Measurements from ENCODE around the gene METTL5. TPM values are rescaled to one million over a fixed set of nuclear protein-coding genes. Genes with fewer than 3 reads are reported as not detected.
"Not testable (repeated sequence)": the region's sequence is repeated elsewhere in the genome, so short reads cannot be mapped to it uniquely, and the experiment has no call there.

METTL5 gene
- total RNA-seq, 2 experiments from 2014 or later = 89.7 to 102 TPM

DNA sequence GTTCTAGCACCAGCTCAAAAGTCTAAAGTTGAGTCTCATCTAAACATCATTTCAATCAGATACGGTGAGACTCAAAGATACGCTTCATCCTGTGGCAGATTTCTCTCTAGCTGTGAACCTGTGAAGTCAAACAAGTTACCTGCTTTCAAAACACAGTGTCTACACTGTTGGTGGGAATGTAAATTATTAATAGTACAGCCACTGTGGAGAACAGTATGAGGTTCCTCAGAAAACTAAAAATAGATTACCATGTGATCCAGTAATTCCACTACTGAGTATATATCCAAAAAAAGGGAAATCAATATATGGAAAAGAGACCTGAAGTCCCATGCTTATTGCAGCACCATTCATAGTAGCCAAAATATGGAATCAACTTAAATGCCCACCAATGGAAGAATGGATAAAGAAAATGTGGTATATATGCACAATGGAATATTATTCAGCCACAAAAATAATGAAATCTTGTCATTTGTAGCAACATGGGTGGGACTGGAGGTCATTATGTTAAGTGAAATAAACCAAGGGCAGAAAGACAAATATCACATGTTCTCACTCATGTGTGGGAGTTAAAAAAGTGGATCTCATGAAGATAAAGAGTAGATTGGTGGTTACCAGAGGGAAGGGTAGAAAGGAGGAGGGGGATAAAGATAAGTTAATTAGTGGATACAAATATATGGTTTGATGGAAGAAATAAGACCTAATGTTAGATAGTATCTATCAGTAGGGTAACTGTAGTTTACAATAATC lies 14.2 kb upstream of the METTL5 start:
- CTCF ChIA-PET = no interaction called here

DNA sequence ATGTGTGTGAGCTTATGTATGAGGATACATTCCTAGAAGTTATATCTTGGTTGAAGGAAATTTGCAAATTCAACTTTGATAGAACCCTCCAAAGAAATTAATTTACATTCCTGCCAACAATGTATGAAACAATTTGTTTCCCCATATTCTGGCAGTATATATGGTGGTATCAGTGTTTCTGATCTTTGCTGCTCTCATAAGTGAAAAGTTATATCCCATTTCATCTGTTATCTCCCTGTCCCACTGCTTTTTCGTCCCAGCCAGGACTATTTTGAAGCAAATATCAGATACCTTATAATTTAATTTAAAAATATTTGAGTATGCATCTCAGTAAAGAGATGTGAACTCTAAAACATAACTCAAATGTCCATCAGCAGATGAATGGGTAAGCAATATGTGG lies 9.7 kb upstream of the METTL5 start:
- POLR2A ChIA-PET = no interaction called here
- CTCF ChIA-PET = interaction anchor here (1.4 kb wide), 1 partner anchor 10 kb away, joined by 3 read pairs; the partner anchor contains the start of gene METTL5

More for the DNA sequence above, 14.2 kb upstream of the METTL5 start:
- POLR2A ChIA-PET = no interaction called here

DNA sequence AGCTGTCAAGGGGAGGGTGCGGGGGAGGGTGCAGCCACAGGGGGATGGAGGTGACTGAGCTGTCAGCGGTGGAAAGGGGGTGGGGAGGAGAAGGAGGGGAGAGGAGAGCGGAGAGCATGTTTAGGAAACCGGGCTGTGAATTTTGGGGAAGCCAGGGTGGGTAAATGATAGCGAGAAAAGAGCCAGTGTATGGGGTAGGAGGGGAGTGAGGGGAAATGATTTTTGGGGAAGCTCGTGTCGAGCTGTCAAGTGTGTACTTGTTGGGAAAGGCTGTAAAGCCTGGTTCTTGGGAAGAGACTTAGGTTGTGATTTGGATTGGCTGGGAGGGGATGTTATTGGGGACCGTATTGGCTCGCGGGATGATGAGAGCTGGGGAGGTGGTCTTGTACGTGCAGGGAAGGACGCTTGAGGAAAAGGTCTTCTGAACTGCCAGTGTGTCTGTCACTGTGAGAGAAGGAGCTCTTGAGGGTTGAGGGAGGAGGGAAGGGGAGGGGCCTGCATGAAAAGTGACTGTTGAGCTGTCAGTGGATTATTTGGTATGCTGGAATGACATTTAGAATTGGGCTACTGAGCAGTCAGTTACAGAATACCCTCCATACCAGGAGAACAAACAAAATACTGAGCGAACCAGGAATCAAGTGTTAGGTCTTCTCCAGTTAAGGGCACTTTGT lies 3.6 kb upstream of the METTL5 start:
- ChIA-PET POLR2A (interaction anchor here (0.5 to 2.3 kb wide), 6 partner anchors 17 to 243 kb away, joined by 3 to 7 read pairs (median 3); partner anchors contain the start of gene SSB), CTCF (interaction anchor here (1.2 to 2.1 kb wide), 4 partner anchors 12 to 100 kb away, joined by 3 to 8 read pairs (median 4); partner anchors contain the start of gene SSB)

DNA sequence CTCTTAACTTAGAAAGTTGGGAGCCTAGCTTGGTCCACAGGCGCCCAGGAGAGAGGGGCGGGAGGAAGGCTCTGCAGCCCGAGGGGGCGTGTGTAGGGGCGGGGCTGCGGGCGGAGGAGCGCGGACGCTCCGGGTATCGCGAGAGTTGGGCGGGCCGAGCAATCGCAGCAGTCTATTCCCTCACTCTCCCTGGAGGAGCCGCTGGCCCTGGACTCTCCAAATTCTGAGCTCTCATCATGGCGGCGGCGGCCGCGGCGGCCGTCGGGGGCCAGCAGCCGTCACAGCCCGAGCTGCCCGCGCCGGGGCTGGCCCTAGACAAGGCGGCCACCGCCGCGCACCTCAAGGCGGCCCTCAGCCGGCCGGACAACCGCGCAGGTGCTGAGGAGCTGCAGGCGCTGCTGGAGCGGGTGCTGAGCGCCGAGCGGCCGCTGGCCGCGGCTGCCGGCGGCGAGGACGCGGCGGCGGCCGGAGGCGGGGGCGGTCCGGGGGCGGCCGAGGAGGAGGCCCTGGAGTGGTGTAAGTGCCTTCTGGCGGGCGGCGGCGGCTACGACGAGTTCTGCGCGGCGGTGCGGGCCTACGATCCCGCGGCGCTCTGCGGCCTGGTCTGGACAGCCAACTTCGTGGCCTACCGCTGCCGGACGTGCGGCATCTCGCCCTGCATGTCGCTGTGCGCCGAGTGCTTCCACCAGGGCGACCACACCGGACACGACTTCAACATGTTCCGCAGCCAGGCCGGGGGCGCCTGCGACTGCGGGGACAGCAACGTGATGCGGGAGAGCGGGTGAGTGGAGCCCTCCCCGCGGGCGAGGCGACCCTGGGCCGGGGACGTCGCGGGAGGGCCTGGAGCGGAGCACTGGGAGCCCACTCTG lies 2.8 kb upstream of the METTL5 start, which contains the start of gene UBR3:
Gene UBR3, plus strand, starts transcription at position 183 of the 869 bp plus-strand sequence. Its CDS starts 54 bp downstream, at position 237.
- CTCF ChIA-PET = interaction anchor here (1.2 to 2.1 kb wide), 4 partner anchors 12 to 101 kb away, joined by 3 to 8 read pairs (median 5); partner anchors contain the start of gene SSB
- POLR2A ChIA-PET = interaction anchor here (0.5 to 2.3 kb wide), 6 partner anchors 18 to 242 kb away, joined by 3 to 7 read pairs (median 3); partner anchors contain the start of gene SSB

DNA sequence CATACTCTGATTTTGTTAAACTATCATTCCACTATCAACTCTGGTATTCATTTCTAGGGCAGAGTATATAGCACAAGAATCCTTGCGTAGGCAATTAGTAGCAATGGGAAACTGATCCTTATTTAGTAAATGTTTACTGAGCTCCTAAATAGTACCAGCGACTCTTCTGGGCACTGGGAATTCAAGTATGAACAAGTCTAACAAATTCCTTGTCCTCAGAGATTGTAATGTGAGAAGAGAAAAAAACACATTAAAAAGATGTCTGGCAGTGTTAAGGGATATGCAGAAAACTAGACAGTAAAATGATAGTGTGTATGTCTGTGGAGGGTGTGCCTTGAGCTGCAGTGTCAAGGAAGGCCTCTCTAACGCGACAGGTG lies 721 bp downstream of the METTL5 start:
- ChIA-PET CTCF (interaction anchor here (0.6 to 1.3 kb wide), 3 partner anchors 10 to 75 kb away, joined by 3 to 4 read pairs (median 3); no protein-coding TSS in a partner anchor), POLR2A (no interaction called here)

DNA sequence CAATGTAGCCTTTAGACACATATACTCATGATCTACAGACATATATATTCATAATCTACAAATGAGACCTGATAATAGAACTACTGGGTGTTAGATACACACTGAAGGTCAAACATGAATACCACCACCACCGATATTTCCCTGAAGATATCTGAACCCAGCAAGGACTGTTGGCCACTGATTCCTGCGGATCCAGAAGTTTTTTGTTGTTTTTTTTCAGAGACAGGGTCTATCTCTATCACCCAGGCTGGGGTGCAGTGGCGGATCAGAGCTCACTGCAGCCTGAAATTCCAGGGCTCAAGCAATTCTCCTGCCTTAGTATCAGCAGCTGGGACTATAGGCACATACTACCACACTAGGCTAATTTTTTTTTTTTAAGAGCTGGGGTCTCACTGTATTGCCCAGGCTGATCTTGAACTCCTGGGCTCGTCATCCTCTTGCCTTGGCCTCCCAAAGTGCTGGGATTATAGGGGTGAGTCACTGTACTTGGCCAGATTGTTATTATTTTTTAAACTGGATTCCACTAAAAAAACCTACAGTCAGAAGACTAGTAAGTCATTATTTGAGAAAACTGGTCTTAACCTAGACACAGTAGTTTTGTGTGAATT lies 1.8 kb downstream of the METTL5 start:
- ChIA-PET CTCF (no interaction called here), POLR2A (no interaction called here)

DNA sequence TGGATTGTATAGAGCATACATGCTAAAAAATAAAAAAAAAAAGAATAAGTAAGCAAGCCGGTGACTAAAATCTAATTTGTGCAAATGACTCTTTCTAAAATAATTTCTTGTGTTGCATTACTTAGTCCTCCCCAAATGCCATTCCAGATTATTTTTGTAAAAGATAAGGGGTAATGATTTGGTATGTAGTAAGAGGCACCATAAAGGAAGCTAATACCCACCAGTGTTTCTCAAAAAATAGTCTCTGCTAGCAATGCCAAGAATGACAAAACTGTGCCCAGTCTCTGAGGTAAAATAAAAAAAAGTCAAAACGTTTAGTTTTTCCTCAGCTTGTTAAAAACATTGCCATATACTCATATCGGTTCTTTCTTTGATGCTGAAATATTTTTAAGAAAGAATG lies 2.7 kb downstream of the METTL5 start:
- ChIA-PET CTCF (no interaction called here), POLR2A (no interaction called here)

DNA sequence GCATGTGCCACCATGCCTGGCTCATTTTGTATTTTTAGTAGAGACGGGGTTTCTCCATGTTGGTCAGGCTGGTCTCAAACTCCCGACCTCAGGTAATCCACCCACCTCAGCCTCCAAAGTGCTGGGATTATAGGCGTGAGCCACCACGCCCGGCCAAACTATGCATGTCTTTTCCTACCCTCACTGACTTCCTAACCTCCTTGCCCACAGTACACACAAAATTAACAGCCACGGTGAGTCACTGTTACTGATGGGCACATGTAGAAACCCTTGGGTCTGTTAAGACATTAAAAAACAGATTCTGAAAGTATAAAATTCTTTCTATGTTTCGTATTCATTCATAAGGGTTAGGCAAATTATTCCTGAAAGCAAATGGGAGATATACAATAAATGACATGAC lies 4.6 kb downstream of the METTL5 start:
- POLR2A ChIA-PET, CTCF ChIA-PET: not testable (repeated sequence)

DNA sequence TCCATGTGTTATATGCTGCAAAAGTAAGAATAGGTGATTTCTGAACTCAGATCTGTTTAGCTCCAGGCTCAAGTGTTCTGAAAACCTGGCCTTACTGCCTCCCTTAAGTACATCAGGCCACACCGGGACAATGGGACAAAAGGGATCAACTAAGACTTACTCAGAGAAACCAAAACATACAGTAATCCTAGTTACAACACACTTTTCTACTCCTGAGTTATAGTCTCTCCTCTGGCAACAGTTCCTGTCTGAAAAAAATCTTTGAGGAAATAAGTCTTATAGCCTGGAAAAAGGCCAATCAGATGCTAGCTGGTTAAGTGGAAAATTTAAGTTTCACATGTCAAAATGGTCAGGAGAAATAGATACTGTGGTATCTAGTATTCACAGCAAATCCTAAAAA lies 5.6 kb downstream of the METTL5 start:
- CTCF ChIA-PET = no interaction called here
- POLR2A ChIA-PET = no interaction called here

DNA sequence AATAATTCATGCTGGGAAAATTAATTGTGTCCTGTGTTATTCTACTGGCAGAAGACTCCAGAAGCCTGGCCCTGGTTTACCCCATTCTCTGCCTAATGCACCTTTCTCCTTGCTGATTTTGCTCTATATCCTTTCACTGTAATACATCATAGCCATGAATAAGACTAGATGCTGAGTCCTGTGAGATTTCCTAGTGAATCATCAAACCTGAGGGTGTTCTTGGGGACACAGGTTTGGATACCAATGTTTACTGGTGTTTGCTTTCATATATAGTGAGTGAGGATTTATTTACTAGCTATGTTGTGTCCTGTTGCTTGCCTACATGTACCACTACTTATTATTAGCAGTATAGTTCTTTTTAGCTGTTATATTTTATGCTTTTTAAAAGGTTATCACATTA lies 6.5 kb downstream of the METTL5 start:
- POLR2A ChIA-PET = interaction anchor here (0.6 kb wide), 1 partner anchor 179 kb away, joined by 3 read pairs; no protein-coding TSS in a partner anchor
- CTCF ChIA-PET = no interaction called here

DNA sequence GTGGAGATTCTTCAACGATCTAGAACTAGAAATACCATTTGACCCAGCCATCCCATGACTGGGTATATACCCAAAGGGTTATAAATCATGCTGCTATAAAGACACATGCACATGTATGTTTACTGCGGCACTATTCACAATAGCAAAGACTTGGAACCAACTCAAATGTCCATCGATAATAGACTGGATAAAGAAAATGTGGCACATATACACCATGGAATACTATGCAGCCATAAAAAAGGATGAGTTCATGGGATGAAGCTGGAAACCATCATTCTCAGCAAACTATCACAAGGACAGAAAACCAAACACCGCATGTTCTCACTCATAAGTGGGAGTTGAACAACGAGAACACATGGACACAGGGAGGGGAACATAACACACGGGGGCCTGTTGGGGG lies 7.3 kb downstream of the METTL5 start:
- CTCF ChIA-PET, POLR2A ChIA-PET: not testable (repeated sequence)

DNA sequence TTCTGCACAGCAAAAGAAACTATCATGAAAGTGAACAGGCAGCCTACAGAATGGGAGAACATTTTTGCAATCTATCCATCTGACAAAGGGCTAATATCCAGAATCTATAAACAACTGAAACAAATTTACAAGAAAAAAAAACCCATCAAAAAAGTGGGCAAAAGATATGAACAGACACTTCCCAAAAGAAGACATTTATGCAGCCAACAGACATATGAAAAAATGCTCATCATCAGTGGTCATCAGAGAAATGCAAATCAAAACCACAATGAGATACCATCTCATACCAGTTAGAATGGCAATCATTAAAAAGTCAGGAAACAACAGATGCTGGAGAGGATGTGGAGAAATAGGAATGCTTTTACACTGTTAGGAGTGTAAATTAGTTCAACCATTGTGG lies 7.7 kb downstream of the METTL5 start:
- CTCF ChIA-PET, POLR2A ChIA-PET: not testable (repeated sequence)

DNA sequence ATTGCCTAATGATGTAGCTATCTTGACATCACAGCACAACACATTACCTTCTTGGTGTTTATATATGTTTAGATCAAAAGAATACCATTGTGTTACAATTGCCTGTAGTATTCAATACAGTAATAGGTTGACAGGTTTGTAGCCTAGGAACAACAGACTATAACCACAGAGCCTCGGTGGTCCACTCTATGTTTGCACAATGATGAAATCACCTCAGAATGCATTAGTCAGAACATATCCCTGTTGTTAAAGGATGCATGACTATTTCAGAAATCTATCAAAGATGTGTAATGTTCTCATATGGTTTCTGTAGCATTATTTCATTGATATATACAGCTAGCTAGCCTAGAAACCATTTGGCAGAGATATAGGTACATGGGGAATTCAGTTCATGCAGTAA lies 8.9 kb downstream of the METTL5 start:
- CTCF ChIA-PET = interaction anchor here (0.5 to 1.4 kb wide), 2 partner anchors 11 to 15 kb away, joined by 3 to 5 read pairs; partner anchors contain the start of gene UBR3
- POLR2A ChIA-PET = interaction anchor here (1.0 kb wide), 1 partner anchor 9 kb away, joined by 3 read pairs; the partner anchor contains the start of gene METTL5

DNA sequence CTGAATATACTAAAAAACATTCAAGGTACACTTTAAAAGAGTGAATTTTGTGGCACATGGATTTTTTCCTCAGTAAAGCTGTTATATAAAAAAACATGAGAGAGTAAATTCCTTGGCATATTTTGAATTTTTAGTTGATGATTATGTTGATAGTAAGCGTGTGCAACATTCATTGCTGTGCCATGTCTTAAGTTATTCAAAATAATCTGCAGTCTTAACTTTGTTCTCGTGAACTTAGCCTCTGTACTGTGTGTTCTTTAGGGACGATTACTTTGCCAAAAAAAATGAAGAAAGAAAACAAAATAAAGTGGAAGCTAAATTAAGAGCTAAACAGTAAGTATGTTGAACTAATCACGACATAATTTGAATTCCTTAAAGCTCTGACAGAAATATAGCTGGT lies 16.5 kb downstream of the METTL5 start:
- ChIA-PET CTCF (no interaction called here), POLR2A (no interaction called here)

DNA sequence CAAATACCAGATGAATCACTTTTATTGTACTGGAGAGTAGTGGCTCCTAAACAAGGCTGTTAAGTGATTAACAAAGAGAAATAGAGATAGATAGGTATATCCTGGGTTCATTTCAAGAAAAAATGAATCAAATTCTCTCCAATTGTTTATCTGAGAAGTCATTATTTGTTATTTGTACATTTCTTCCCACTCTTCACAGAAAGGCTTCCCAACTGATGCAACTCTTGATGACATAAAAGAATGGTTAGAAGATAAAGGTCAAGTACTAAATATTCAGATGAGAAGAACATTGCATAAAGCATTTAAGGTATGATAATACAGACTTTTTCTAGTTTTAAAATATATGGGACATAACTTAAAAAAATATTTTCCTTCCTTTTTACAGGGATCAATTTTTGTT lies 18.1 kb downstream of the METTL5 start:
- ChIA-PET POLR2A (no interaction called here), CTCF (no interaction called here)

DNA sequence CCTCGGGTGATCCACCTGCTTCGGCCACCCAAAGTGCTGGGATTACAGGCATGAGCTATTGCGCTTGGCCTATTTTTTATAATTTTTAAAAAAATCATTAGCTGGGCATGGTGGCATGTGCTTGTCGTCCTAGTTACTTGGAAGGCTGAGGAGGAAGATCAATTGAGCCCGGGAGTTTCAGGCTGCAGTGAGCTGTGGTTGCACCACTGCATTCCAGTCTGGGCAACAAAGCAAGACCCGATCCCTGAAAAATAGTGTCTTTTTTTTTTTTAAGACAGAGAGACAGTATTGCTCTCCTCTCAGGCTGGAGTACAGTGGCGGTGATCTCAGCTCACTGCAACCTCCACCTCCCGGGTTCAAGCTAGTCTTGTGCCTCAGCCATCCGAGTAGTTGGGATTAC lies 21.2 kb downstream of the METTL5 start:
- ChIA-PET CTCF (interaction anchor here (0.5 kb wide), 1 partner anchor 23 kb away, joined by 3 read pairs; no protein-coding TSS in a partner anchor), POLR2A (no interaction called here)

DNA sequence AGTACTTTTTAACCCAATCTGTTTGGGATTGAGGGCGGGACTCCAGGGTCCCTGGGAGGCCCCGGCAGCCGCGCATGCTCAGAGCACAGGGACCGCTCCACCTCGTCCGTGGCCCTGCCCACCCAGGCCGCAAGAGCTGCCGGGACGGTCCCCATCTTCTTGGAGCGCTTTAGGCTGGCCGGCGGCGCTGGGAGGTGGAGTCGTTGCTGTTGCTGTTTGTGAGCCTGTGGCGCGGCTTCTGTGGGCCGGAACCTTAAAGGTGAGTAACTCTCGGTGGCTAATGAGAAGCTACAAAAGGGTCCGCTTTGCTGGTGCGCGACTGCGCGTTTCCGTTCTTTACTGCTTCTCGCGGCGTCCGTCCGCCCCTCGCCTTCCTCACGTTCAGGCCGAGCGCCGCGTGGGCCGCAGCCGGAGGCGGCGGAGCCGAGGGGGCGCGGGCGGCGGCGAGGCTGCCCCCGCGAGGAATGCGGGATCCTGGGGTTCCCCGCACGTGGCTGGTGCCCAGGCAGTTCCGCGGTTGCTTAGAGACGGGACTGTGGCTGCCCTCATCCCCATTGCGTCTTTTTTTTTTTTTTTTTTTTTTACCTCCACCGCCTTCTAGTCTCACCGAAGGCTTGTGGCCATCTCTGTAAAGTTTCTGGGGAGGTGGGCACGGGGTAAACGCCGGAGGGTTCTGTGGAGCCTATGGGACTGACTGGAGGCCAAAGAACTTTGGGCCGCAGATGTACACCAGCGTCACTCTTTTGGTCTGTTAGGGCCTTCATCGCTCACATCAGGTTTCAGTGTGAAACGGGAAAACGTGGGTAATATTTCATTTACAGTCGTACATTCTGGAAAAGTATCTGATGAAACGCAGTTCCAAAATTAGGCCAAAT lies 25.8 kb downstream of the METTL5 start, which contains the start of gene SSB:
Gene SSB, plus strand, starts transcription at position 154 of the 875 bp plus-strand sequence. CDS start 2,090 bp downstream, outside the sequence.
- ChIA-PET CTCF (interaction anchor here (0.6 to 1.9 kb wide), 4 partner anchors 29 to 320 kb away, joined by 3 to 8 read pairs (median 3); partner anchors contain the start of genes BBS5 and UBR3), POLR2A (interaction anchor here (0.5 to 1.2 kb wide), 4 partner anchors 29 to 802 kb away, joined by 5 to 7 read pairs (median 6); partner anchors contain the start of genes PPIG and UBR3)

DNA sequence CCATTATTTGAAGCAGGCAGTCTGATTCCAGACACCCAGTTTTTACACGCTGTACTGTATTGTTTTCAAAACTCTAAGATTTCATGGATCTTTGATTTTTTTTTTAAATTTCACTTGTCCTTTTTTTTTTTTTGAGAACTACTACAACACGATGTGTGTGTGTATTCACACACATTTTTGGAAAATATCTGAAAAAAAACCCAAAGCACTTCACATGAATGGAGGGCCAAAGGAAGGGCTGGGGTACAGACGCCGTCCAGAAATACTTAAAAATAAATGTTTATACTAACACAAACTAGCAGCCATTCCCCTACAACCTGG lies 26.3 kb downstream of the METTL5 start:
- CTCF ChIA-PET = interaction anchor here (0.7 to 1.9 kb wide), 3 partner anchors 29 to 319 kb away, joined by 3 to 8 read pairs (median 3); partner anchors contain the start of genes BBS5 and UBR3
- POLR2A ChIA-PET = interaction anchor here (0.7 to 1.2 kb wide), 3 partner anchors 29 to 802 kb away, joined by 5 to 7 read pairs (median 7); partner anchors contain the start of genes PPIG and UBR3

Data from activated CD8-positive, alpha-beta memory T cell treated with anti-CD3 and anti-CD28 coated beads for 36 hours (primary cell).